Ecto neural progenitor cell (in vitro differentiated cells): ENCODE results near the gene MIB2.
"Not testable (repeated sequence)": the region's sequence is repeated elsewhere in the genome, so short reads cannot be mapped to it uniquely, and the experiment has no call there.

ENCODE experiments used
- DNase-seq: peaks from one replicate; pipeline ENCODE4 v3.0.0-alpha.2; 2018; ENCODE audit warnings: low spot score

MIB2 gene

DNA sequence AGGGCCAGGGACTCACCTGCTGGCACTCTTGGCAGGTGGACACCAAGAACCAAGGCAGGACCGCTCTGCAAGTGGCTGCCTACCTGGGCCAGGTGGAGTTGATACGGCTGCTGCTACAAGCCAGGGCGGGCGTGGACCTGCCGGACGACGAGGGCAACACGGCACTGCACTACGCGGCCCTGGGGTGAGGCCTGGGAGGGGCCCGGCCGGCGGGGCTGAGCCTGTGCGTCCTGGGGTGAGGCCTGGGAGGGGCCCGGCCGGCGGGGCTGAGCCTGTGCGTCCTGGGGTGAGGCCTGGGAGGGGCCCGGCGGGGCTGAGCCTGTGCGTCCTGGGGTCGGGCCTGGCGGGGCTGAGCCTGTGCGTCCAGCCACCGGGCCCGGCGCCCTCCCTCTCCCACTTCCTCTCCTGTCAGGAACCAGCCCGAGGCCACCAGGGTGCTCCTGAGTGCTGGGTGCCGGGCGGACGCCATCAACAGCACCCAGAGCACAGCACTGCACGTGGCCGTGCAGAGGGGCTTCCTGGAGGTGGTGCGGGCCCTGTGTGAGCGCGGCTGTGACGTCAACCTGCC is 12.0 kb downstream of the MIB2 start:
- DNase-seq, result no peak

DNA sequence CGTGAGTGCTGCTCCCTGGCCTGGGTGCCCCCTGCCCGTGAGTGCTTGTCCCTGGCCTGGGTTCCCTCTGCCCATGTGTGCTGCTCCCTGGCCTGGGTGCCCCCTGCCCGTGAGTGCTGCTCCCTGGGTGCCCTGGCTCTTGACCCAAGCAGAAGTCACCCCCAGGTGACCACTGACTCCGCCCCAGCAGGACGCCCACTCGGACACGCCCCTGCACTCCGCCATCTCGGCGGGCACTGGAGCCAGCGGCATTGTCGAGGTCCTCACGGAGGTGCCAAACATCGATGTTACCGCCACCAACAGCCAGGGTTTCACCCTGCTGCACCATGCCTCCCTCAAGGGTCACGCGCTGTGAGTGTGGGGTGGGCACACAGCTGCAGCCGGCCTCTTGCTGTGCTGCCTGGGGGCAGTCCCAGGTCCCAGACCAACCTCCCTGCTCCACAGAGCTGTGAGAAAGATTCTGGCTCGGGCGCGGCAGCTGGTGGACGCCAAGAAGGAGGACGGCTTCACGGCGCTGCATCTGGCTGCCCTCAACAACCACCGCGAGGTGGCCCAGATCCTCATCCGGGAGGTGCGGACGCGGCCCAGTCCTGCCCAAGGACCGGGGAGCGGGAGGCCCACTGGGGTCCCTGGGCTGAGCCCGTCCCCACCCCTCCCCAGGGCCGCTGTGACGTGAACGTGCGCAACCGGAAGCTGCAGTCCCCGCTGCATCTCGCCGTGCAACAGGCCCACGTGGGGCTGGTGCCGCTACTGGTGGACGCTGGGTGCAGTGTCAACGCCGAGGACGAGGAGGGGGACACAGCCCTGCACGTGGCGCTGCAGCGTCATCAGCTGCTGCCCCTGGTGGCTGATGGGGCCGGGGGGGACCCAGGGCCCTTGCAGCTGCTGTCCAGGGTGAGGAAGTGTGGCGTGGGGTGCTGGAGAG is 12.8 kb downstream of the MIB2 start:
- peak; percentile 50 for DNase-seq

DNA sequence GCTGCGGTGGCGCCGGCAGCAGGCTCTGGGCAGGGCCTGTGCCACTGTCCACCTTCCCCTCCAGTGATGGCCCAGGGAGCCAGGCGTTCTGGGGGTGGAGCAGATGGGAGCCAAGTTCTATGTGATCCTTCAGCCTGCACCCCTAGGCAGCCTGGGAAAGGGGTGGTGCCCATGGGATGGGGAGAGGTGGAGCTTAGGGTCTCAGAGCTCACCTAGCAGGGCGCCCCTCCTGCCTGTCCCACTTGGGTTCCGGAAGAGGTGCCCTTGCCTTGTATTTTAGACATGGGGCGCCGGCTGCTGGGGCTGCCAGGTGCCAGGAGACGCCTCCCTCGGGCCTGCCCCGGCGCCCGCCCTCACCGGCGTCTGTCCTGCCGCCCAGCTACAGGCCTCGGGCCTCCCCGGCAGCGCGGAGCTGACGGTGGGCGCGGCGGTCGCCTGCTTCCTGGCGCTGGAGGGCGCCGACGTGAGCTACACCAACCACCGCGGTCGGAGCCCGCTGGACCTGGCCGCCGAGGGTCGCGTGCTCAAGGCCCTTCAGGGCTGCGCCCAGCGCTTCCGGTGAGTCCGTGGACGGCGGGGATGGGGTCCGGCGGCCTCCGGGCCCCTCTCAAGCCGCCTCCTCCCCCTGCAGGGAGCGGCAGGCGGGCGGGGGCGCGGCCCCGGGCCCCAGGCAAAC is 13.6 kb downstream of the MIB2 start:
- DNase-seq, result peak; percentile 62

DNA sequence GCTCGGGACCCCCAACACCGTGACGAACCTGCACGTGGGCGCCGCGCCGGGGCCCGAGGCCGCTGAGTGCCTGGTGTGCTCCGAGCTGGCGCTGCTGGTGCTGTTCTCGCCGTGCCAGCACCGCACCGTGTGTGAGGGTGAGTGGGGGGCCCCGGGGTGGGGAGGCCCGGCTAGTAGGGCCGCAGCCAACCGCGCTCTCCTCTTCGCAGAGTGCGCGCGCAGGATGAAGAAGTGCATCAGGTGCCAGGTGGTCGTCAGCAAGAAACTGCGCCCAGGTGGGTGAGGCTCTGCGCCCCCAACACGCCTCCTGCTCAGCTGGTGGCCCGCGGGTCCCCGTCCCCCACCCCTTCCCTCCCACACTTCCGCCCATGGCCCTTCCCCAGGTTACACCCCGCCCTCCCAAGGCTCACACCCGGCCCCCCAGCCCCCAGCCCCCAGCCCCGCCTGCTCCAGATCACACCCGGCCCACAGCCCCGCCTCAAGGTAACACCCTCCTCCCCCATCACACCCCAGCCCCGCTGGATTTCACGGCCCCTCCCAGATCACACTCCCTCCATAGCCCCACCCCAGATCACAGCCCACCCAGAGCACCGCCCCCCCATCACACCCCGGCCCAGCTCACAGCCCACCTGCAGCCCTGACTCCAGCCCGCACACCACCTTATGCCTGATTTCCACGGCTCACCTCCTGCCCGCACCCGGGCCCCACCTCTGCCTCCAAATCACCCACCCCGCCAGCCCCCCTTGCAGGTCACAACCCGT is 14.3 kb downstream of the MIB2 start:
- peak; percentile 45 for DNase-seq

DNA sequence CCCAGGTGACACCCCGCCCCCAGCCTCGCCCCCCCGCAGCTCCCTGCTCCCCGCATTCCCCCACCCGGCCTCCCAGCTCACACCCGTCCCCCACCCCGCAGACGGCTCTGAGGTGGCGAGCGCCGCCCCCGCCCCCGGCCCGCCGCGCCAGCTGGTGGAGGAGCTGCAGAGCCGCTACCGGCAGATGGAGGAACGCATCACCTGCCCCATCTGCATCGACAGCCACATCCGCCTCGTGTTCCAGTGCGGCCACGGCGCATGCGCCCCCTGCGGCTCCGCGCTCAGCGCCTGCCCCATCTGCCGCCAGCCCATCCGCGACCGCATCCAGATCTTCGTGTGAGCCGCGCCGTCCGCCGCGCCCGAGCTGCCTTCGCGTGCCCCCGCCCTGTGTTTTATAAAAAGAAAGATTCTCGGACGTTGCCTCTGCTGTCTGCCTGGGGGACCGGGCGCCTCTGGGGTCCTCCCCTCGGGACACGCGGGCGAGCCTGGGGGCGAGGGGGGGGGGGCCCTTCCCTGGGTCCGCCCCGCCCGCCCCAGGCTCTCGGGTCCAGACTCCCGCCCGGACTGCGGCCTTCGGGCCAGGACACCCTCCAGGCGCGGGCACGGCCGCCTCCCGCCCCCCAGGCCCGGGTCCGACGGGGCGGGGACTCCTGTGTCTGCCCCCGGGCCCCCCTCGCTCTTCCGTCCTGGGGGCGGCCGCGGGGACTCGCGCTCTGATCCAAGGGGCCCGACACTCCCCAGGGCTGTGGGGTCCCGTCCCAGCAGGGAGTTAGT is 15.1 kb downstream of the MIB2 start:
- peak; percentile 85 for DNase-seq

DNA sequence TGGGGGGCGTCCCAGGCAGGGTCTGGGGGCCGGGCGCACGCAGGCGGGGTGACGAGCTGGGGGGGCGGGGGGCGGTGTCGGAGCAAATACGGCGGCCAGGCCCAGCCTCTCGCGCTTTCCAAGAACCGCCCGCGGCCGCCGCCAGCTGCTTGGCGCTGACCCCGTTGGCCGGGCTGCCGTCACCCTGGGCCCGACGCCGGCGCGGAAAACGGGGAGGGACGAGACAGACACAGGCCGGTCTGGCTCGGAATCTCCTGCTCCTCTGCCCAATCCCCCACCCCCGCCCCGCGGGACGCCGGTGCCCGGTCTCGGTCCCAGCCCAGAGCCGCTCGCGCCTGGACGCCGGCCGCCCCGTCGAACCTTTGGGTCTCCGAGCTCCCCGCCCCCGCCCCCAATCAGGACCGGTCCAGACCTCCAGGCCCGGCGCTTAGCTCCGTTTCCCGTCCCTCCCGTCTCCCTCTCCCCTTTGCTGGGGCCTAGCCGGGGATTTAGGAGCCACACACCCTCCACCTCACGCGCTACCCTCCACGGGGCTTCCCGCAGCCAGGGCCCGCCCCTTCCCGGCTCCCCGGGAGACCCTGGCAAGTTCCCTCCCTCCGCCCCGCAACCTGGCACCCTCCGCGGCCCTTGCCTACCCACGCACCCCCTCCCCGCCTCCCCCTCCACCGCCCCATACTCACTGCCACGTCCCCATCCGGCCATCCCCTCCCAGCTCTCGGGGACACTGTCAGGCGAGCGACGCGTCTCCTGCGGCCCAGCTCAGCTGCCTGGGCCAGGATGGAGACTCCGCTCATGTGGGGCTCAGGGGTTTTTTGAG is 15.9 kb downstream of the MIB2 start:
- peak; percentile 66 for DNase-seq

DNA sequence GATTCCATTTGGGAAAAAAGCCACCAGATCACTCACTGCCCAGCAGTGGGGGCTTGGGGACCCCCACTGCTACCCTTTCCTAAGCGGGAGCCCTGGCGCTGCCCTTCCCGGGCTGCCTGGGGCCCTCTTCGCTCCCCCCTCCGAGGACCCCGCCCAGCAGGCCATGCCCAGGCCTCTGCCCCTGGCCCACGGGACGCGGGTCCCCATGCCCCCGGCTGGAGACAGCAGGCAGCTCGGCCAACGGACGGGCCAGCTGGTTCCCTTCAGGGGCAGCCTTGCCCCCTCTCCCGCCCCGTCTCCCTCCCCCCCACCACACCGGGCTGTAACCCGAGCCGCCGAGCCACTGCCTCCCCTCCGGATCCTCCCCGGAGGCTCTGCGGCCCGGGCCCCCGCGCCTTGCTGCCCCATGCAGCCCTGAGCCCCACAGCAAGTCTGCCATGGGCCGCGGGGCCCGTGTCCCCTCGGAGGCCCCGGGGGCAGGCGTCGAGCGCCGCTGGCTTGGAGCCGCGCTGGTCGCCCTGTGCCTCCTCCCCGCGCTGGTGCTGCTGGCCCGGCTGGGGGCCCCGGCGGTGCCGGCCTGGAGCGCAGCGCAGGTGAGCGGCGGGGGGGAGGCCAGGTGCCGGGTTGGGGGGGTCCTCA is 16.6 kb downstream of the MIB2 start, which contains the start of gene MMP23B:
MMP23B (plus strand) TSS at position 392 of the 639 bp plus-strand sequence; CDS start at position 438, 46 bp downstream.
- peak; percentile 69 for DNase-seq

DNA sequence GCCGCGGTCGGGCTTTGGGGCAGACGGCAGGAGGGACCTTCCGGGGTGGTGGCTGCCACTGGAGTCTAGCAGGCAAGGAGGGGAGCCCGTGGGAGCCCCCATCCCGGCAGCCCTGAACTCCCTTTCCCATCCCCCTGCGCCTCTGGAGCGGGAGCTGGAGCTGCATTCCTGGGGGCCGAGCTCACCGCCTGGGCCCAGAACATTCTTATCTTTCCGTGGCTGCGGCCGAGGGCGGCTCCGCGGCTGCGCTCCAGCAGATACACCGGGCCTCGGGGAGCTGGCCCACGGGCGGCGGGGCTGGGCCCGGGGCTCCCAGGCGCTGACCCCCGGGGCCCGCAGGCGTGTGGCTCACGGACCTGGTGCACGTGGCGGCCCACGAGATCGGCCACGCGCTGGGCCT is 18.1 kb downstream of the MIB2 start:
- not testable (repeated sequence) for DNase-seq

DNA sequence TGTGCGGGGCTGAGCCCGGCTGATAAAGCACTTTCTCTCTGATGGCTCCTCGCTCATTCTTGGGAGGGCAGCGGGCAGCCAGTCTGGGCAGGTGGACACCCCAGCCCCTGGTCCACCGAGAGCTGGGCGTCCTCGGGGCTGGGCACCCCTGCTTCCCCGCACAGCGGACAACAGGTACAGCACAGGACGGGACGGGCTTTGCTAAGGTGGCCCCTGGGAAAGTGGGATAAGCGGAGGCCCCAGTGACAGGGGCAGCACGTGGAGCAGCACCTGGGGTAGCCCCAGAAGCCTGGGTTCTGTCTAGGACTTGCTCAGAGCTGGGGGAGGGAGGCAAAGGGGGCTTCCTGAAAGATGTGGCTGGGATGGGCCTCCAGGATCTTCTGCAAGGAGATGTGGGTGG is 19.3 kb downstream of the MIB2 start:
- DNase-seq, result peak; percentile 42

DNA sequence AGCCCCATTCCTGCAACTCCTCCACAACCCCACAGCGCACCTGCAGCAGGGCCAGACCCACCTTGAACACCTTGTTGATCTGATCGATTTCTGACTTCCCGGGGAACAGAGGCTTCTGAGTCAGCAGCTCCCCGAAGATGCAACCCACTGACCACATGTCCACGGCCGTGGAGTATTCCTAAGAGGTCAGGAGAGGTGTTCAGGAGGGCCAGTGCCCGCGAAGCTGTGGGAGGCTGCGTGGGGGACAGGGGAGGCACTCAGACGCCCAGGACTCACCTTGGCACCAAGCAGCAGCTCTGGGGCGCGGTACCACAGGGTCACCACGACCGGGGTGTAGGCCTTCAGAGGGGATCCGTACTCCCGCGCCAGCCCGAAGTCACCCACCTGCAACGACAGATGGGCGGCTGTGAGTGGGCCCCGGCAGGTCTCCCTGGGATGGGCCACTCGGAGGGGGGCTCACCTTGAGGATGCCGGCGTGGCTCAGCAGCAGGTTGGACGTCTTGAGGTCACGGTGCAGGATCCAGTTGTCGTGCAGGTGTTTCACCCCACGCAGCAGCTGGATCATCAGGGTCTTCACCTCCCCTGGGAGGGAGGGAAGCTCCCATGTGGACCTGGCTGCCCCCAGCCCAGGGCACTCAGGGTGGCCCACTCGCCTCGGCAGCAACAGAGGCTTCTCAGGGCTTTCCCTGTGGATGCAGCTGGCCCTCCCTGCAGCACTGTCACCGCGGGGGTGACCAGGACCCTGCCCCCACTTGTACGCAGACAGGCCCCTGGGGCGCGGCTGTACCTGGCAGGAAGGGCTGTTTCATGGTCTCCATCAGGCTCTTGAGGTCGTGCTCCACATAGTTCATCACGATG is 21.6 kb downstream of the MIB2 start:
- DNase-seq, result not testable (repeated sequence)

DNA sequence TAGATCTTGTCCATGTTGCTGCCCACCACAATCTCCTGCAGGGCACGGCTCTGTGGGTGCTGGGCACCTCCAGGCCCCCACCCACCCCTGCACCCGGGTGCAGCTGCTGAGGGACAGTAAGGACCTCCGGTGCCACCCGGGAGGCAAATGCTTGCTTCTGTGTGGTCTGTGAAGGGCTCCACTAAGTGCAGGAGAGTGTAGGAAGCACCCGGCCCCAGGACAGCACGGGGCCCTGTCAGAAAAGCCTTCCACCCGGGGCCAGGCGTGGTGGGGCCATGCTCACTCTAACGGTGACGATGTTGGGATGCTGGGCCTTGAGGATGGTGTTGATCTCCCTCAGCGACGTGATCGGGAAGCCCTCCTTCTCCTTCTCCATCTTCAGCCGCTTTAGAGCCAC is 22.2 kb downstream of the MIB2 start:
- DNase-seq, result not testable (repeated sequence)

DNA sequence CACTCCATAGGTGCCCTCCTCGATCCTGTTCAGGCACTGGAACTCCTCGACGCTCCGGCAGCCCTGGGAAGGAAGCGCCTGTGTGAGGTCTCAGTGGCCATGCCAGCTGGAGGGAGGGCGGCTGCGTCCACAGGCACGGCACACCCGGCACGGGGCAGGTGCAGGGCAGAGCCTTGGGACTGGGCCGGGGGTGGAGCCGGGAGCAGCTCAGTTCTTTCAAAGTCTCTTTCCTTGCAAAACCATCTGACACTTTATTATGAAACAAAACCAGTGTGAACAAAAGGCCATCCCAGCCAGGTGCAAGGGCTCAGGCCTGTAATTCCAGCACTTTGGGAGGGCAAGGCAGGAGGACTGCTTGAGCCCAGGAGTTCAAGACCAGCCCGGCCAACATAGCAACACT is 23.2 kb downstream of the MIB2 start:
- DNase-seq, result not testable (repeated sequence)

DNA sequence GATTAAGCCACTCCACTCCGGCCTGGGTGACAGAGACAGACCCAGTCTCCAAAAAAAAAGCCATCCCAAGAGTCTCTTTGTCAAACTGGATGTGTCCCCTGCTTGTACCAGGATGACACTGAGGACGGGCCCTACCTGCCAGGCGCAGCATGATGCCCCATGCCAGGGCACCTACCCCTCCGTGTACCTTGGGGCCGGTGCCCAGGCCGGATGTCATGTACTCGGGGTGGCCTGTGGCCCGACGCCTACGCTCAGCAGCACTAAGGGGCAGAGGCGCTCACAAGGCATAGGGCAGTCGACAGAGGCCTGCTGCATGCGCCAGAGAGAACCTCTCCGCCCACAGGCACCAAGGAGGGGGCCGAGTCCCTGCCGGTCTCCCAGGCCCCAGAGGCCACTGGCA is 24.1 kb downstream of the MIB2 start:
- not testable (repeated sequence) for DNase-seq

DNA sequence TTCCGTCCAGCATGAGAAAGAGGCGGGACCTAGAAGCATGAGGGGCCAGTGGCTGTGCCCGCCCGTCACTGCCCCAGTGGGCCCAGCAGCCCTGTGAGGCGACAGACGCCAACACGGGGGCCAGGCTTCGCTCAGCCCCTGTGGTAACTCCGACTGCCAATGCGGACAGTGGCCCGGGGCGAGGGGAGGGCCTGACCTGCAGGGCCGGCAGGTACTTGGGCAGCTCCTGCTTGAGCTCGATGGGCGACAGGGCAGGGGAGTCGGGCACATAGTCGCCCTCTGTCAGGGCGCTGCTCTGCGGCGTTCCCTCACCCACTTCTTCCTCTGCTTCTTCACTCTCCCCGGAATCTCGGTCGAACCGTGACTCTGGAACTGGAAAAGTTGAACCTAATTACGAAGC is 24.8 kb downstream of the MIB2 start:
- not testable (repeated sequence) for DNase-seq

DNA sequence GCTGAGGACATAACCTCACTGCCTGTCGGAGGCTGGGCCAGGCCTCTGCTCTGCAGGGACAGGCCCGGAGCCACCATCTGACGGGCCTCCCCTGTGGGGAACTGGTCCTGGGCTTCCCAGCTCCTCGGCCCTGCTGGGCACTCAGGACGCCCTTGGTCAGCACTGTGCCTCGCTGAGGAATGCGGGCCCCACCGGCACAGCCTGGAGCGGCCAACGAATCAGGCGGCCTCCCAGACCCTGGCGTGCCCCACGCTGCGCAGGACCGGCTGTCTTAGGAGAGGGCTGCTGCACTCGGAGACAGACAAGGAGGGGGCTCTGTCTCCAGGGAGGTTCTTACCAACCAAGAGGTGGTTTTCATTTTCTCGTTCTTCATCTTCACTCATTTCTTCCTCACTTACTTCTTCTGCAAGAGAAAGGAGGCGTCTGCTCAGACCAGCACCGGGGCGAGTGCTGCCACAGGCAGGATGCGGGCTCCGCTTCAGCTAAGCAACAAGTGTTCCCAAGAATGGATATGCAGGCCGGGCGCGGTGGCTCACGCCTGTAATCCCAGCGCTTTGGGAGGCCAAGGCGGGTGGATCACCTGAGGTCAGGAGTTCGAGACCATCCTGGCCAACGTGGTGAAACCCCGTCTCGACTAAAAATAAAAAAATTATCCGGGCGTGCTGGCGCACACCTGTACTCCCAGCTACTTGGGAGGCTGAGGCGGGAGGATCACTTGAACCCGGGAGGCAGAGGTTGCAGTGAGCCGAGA is 25.6 kb downstream of the MIB2 start:
- DNase-seq, result not testable (repeated sequence)

DNA sequence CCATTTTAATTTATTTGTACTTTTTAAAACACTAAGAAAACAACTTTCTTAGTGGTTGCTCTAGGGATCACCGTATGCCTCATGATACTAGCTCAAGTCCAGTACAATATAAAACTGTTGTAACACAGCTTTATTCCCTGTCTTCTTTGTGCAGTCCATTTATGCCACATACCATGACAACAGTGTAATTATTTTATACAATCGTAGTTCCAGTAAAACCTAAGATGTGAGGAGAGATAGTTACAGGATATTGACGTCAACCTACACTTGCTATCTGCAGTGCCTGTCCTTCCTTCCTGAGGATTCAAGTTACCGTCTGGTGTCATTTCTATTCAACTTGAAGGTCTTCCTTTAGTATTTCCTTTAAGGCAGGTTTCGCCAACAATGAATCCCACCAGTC is 31.0 kb downstream of the MIB2 start:
- not testable (repeated sequence) for DNase-seq

DNA sequence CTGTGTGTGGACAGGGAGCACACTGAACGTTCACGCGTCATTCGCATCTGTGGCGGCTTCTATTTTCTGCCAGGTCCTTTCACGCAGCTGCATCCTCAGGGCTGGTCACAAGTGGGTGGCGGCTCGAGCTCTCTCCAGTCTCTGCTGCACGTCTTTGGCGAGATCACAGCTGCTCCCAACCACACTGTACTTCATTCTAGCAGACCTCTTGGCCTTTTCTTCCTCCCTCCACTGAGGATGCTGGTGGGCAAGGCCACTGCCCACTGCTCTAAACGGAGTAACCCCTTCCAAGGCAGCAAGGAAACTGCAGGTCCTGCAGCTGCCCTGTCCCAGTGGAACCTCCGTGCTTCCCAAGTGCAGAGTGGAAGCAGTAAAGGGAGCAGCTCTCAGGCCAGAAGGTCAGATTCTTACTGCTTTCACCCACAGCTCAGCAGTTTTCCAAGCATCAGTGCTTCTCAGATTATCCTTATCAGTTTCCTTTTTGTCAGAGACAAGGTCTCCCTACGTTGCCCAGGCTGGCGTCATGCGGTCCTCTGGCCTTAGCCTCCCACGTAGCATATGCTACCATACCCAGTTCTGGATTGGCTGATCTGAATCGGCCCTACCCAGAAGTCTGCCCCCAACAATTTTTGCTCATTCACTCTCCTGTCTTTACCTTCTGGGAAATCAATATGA is 32.4 kb downstream of the MIB2 start:
- DNase-seq, result not testable (repeated sequence)

DNA sequence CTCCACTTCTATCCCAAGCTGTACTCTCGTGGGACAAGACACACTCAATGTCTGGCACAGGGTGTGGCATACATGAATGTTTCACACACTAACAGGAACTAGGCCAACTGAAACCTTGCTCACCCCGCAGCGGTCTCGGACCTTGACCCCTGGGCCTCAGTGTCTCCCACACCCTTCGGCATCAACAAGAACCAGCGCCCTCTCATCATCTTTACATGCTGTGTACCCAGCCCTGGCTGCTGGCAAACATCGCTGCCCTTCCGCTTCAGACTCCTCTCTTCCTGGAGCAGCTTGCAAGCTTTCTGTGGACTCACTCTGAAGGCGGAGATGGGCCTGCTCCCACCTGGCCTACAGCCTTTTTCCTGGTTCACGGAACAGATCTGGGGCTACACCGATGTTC is 33.0 kb downstream of the MIB2 start:
- not testable (repeated sequence) for DNase-seq
